NCI-H2107 treated with DMSO at 0.1 percent for 48 hours (cell line): ENCODE data around the gene SPART.
"Not testable (repeated sequence)": the region's sequence is repeated elsewhere in the genome, so short reads cannot be mapped to it uniquely, and the experiment has no call there.

Experiments
- DNase-seq: peaks from one replicate; lab custom pipeline; 2025; ENCODE audit not compliant: unreplicated experiment; lab: John Stamatoyannopoulos, UW

SPART gene

DNA sequence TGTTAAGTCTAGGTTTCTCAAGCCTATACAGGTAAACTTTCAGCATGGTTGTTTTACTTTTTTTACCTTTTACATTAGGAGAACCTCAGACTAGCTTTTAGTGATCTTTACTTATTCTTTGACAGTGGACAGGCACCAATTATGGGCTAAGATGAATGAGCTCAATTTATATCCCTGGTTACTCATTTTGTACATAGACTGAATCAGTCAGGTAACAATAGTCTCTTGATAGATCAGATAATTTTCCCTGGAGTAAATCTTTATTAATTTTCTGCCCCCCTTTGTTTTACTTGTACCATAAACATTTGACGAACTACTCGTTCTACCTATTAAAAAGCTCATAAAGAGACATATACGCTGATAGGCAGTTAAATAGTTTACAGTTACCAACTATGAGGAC lies 22.8 kb downstream of the SPART start:
- DNase-seq = no peak

DNA sequence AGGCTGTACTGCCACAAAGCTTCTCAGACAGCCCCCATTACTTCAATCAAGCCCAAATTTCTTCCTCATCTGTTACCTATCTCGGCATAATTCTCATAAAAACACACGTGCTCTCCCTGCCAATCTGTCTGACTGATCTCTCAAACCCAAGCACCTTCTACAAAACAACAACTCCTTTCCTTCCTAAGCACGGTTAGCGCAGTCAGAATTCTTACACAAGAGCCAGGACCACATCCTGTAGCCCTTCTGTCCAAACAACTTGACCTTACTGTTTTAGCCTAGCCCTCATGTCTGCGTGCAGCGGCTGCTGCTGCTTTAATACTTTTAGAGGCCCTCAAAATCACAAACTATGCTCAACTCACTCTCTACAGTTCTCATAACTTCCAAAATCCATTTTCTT lies 26.4 kb downstream of the SPART start:
- DNase-seq = not testable (repeated sequence)

- DNase-seq = no peak
Observed at GRCh38 chr13:36313047-36313969, 32.9 kb downstream of the SPART start.

GRCh38 chr13:36310417-36311108 lies 35.6 kb downstream of the SPART start:
- no peak for DNase-seq

DNA sequence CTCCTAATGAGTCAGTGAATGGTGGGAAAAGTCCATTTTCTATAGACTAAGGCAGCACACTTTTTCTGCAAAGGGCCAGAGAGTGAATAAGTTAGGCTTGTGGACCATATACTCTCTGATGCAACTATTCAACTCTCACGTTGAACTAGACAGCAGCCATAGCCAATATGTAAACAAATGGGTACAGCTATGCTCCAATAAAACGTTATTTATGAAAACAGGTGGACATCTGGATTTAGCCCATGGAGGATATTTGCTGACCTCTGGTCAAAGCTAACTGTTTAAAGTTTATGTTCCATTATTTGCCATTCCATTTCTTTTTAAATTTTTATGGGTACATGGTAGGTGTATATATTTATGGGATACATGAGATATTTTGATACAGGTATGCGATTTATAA lies 43.9 kb downstream of the SPART start:
- no peak for DNase-seq

- DNase-seq = not testable (repeated sequence)
Observed at GRCh38 chr13:36299469-36299868, 46.7 kb downstream of the SPART start.

DNA sequence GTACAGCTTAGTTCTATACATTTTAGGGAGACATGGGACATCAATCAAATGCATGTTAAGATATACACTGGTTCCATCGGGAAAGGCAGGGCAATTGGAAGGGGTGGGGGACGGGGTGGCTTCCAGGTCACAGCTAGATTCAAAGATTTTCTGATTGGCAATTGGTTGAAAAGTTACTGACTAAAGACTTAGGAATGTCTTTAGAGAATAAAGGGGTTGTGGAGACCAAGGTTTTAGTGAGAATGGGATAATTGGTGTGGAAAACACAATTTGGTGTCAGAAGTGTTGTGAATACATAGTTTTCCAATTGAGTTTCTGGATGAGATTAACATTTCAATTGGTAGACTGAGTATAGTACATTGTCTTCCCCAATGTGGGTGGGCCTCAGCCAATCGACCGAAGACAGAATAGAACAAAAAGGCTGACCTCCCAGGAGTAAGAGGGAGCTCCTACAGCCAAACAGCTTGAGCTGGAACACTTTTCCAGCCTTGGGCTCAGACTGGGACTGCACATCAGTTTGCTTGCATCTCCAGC lies 47.6 kb downstream of the SPART start:
- DNase-seq = no peak

DNA sequence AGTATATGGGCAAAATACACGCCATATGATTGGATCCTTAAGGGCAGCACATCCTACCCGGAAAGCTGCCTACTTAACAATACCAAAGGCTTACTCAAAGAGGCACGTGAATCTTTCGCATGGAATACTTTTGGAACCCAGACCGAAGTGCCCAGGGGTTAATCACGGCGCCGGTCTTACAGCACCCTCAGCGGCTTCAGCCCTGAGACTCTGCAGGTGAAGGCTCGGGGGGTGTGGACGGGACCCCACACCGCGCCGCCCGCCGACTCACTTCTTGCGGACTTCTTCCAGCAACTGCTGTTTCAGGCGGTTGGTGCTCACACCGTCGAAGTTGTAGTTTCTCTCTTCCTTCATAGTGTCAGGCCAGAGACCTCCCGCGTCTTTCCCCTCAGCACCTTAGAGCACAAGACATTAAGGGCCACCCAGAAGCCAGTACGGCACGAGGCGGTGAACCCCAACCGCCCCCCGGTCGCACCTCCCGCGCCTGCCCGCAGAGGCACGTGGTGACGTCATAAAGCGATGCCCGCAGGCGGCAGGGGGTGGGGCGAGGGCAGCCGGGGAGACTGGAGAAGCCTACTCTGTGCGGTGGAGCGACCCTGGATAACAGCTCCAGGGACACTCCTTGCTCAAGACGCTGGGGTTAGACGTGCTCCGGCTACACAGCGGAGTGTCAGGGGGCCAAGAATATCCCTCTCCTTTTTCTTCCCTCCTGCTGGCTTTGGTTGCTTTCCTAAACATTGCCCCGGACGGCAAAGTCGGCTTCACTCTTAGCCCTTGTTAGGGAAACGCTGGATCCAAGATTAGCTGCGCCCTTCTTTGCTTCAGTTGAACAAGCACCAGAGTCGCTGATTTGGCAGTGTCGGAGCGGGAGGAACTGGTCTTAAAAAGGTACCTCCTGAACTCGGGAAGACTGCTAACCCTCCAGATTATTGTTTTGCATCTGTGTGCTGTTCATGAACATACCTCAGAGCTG lies 48.5 kb downstream of the SPART start, which contains the start of gene CCDC169:
Gene CCDC169 (minus strand): TSS at position 449 of the 973 bp plus-strand sequence. CDS start 95 bp downstream, at position 354.
- no peak for DNase-seq

DNA sequence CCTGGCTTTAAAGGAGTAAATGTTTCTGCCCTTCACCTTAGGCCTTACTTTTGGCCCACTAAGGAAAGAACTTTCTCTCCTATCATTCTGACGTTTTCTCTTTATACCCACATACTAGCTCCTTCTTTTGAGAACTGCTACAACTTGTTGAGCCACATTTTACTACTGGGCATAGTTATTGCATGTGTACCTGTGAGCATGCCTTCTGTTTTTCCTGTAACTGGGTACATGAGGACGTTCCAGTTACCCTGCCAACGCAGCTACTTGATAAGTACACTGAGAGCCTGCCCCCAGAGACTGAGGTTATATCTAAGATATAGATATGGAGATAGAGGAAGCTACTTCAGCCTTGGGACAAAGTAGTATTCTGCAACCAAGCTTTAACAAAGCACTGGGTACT lies 52.1 kb downstream of the SPART start:
- no peak for DNase-seq

DNA sequence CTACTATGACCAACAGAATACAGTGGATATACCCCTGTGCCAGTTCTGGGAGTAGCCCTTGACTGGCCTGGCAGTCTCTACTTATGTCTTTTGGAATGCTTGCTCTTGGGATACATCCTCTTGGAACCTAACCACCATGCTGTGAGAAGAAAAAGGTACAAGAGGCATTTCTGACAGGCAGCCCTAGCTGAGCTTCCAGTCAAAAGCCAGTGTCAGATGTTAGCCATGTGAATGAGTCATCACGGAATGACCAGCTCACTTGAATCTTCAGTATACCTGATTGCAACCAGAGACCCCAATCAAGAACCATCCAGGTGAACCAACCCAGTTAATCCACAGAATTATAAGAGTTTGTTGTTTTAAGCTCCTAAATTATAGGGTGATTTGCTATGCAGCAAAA lies 52.7 kb downstream of the SPART start:
- DNase-seq = no peak

DNA sequence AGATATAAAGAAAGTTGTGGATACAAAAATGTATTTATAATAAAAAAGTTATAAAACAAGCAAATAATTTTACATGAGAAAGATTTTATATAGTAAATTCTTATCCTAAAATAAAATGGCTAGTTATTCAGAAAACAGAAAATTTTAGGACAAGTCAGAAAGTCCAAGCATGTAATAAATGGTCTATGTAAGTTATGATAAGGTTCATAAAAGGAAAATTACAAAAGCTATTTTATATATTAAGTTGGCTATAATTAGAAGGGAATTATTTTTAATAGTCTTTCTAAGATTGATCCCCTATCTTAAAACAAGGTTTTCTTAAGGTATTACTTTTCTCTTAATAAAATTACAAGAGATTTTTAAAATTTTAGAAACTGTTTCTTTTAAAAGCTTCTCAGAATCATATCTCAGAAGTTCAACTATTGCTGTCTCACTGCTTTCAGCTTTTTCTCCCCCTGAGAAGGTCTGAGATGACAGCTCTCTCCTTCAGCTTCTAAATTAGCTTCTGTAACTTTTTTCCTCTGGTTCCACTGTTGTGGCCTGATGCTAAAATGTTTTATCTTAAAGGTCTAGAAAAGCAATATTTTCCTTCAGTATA lies 57.3 kb downstream of the SPART start:
- no peak for DNase-seq

- no peak for DNase-seq
Observed at GRCh38 chr13:36286006-36286405, 60.2 kb downstream of the SPART start.

DNA sequence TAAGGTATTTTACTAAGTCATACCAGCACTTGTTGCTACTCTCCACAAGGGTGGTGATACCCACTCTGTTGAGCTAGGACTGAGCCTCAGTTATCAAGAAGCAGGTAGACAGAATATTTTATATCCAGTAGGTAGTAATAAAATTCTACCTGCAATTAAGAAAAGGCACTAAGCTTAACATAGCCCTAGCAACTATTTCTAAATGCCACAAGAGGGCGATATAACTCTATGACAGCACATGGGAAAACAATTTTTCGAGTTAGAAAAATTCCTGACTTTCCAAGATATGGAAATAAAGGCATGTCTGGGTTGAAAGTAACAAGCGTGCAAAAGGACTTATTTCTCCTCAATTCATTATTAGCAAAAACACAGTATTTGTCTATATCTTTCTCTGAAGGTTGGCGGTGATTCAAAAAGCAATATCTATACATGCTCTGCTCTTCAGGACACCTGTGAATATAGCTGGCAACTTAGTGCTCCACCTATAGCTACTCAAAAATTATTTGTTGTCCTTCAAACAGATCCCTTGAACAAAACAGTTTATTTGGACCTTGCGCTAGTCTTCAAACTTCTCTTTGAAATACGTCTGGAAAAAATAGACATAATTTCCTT lies 63.3 kb downstream of the SPART start:
- DNase-seq = no peak

GRCh38 chr13:36275190-36276002 lies 70.8 kb downstream of the SPART start:
- peak; percentile 26 for DNase-seq

DNA sequence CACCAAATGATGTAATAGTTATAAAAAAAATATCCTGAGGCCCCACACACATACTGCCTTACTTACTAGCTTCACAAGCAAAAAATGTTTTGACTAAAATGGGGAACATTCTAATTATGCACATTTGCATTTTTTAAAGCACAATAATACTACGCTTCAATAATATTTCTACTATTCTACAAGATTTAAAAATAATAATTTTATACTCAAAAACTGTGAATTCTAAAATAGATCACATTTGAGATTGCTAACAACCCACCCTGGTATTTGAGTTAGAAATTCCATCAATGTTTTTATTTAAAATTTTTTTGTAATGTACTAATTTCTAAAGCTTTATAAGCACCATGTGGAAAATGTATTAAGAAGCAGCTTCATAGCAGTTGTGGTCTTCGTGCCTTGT lies 72.8 kb downstream of the SPART start:
- no peak for DNase-seq

DNA sequence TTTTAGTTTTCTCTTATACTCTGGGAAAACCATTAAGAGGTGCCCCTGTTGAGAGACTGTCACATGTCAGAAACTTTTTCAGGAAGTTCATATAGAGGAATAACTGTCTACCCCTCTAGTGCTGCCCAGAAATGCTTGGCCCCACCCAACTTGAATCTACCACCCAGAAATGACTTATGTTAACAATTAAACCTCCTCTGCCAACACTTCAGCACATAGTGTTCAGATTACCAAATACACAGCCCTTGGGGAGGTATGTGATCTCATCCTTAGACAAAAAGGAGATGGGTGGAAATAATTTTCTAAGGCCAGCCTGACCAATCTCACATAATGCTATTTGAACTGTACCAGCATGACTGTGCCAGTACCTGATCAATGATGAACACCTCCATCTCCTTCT lies 84.2 kb downstream of the SPART start:
- no peak for DNase-seq

DNA sequence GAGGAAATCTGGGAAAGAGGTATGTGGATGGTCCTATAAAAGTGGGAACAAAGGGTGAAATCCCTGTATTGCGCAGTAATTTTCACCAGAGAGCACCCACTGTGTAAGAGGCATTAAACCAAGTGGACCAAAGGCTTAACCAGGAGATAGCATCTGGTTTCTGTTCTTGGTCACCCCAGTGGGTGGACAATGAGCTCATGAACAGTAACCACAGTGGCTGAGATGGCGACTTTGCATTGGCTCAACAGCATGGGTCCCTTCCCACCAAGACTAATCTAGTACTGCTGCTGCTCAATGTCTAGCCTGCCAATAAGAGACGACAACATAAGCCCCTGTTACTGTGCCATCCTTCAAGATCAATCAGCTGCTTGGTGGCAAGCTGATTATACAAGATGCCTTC lies 85.2 kb downstream of the SPART start:
- DNase-seq = no peak

DNA sequence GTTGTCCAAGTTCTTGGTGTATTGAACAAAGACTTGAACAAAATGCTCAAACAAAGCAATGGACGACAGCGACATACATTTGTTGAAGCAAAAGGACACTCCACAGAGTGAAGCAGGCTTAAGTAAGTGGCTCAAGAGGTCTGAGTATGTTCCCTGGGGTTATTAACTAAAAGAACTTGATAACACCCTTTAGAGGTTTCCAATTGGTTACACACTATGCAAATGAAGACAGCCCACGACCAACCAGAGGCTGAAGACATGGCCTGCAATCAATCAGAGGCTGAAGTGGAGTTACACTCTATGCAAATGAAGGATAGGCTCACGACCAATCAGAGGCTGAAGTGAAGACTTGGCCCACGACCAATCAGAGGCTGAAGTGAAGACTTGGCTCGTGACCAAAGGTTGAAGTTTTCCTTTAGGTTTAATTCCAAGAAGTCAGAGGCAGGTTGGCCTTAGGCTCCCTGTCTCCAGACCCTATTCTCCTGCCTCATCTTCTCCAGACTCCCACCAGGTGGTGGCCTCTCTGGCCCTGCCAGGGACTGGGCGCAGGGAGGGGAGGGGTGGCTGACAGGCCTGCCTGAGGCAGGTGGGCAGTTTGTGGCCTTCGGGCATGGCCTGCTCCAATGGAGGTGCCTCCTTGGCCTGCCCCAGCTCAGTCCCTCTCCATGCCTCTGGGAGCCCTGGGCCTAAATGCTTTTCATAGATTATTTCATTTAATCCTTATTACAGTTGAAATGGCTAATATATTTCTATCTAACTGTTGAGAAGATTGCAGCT lies 86.6 kb downstream of the SPART start:
- no peak for DNase-seq
